ENCODE measurements around the gene TRPM2. TPM values are rescaled to one million over a fixed set of nuclear protein-coding genes. Genes with fewer than 3 reads are reported as not detected.

TRPM2 gene
- total RNA-seq, 1 donor from 2014 or later = 1.2 TPM

DNA sequence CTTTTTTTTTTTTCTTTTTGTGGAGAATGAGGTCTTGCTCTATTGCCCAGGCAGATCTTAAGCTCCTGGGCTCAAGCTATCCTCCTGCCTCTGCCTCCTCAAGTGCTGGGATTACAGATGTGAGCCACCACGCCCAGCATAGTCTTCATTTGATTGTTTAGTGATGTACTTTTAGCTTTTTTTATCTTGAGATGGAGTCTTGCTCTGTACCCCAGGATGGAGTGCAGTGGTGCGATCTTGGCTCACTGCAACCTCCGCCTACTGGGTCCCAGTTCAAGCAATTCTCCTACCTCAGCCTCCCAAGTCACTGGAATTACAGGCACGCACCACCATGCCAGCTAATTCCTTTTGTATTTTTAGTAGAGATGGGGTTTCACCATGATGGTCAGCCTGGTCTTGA is 77.9 kb downstream of the TRPM2 start:
- no peak for DNase-seq

DNA sequence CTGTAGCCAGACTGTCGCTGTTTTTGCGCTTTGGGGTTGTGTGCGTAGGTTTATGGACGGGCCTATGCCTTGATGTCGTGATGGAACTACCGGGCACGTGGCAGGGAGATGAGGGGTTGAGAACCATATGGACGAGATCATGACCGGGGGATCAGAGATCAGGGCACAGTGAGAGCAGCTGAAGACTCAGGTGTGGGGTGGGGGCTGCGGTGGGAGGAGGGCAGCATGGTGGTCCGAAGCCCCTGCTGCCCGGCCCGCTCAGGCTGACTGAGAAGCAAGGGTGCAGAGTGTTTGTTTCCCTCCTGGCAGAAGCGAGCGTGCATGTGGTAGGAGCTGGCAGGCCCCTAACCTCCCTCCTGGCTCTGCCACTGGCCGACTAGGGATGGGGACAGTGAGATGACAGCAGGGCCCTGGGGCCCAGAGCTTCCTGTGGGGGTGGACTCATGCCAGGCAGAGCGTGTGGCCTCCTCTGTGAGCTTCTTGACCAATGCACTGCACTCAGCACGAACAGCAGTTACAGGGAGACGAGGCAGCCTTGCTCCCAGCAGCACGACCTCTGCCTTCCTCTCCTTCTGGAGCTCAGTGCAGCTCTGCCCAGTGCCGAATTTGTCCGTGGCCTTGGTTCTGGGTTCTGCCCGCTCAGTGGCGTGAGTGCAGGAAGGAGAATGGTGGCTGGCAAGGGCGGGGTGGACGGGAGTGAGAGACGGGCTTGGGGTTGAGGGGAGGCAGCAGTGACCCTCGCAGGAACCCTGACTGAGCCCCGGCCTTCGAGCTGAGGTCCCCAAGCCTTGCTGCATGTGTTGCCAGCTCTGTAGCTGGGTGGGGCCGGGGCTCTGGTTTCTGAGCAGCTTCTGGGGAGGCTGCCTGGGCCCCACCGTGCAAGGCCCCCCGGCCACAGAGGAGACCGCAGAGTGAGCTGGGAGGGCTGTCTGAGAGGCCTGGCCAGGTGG is 79.7 kb downstream of the TRPM2 start:
- no peak for DNase-seq

DNA sequence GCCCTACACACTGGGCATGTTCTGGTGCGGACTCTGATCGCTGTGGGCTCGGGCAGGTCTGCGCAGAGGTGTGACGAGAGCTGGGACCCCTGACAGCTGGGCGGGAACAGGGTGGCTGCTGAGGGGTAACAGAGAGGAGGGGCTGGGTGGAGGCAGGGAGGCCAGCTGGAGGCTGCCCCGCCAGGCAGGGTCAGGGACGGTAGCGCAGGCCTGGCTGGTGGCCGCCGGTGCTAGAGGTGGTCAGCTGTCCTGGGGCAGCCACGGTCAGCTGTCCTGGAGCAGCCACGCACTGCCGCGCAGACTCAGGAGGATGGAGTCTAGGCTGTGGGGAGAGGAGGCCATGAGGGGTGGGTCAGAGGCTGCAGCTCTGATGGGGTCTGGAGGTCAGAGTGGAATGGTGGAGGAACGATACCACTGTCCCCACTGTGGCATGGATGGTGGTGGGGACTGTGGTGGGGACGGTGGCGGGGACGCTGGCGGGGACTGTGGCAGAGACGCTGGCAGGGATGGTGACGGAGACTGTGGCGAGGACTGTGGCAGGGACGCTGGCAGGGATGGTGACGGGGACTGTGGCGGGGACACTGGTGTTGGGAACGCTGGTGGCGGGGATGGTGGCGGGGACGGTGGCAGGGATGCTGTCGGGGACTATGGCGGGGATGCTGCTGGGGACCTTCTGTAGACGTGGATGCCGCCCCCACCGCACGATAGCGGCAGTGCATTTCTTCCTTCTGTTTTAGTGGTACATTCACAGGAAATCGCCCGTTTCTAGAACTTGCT is 80.6 kb downstream of the TRPM2 start:
- DNase-seq = no peak

DNA sequence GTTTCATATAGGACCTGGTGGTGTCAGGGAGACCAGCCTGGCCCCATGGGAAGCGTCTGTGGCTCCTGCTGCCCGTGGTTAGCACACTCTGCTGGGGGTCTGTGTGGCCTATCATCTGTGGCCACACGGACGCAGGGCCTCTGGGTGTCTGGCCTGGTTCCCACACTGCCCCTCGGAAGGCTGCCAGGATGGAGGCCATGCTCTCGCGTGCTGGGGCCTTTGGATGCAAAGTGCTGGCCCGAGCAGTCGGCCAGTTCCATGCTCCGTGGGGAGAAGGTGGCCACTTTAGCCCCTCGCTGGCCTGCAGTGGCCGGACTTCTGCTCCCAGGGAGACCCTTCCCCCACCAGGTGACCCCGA is 81.1 kb downstream of the TRPM2 start:
- no peak for DNase-seq

DNA sequence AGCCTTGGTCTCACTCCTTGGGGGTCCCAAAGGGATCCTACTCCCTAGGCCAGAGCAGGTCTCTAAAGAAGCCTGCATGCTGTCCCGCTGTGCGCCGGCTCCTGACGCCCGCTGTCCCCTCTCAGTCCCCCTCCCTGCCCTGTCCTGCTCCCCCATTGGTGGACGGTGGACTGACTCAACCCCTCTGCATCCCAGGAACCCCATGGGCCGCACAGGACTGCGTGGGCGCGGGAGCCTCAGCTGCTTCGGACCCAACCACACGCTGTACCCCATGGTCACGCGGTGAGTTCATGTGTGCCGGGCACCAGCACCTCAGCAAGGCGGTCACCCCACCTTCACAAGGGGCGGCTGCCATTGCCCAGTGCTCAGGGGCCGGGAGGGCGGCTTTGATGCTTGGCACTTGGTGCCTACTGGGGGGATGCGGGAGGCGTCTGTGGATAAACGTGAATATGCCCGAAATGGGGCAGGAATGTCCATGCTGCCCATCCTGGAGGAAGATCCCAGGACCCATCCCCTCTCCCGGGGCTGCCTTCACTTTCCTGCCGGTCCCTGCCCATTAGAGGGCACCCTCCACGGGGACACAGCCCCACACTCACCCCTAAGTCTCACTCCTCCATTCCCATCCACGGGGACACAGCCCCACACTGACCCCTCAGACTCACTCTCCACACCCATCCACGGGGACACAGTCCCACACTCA is 81.7 kb downstream of the TRPM2 start:
- no peak for DNase-seq

DNA sequence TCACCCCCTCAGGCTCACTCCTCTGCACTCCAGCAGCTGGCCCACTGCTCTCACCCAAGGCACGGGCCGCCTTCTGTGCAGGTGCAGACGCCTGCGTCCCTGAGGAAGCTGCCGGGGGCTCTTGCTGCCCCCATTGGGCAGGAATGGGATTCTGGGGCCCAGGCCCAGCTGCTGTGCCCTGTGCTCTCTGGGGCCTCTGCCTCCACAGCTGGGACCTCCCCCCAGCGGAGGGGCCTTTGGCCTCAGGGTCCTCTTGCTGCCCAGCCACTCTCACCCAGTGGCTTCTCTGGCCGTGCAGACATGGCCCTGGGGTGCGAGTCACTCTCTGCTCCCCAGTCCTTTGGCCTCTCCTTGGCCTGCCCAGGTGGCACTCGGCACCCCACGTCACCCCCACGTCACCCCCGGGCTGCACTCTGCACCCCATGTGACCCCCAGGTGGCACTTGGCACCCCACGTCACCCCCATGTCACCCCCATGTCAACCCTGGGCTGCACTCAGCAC is 82.7 kb downstream of the TRPM2 start:
- no peak for DNase-seq

DNA sequence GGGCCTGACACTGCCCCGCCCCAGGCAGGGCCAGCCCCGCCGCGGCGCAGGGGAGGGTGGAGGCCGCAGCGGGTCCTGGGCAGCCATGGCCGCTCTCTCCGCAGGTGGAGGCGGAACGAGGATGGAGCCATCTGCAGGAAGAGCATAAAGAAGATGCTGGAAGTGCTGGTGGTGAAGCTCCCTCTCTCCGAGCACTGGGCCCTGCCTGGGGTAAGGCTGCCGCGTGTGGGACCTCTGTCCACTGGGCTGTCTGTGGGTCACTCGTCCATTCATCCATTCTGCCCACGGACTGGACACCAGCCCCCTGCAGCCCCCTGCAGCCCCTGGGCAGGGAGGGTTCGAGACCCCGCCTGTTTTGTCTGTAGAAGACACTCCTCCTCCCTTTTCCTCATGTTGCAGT is 83.5 kb downstream of the TRPM2 start:
- no peak for DNase-seq

DNA sequence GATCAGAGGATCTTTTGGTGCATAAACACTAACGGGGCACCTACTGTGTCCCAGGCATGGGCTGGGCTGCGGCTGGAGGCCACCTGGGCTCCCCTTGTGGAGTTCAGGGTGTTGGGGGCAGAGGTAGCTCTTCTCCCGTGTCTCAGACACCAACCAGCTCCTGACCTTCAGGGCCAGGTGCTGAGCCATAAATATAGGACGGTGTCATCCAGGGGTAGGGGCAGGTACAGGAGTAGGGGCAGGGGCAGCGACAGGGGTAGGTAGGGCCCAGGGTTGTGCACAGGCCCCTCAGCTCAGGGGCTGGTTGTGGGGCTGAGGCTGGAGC is 83.9 kb downstream of the TRPM2 start:
- DNase-seq = no peak

DNA sequence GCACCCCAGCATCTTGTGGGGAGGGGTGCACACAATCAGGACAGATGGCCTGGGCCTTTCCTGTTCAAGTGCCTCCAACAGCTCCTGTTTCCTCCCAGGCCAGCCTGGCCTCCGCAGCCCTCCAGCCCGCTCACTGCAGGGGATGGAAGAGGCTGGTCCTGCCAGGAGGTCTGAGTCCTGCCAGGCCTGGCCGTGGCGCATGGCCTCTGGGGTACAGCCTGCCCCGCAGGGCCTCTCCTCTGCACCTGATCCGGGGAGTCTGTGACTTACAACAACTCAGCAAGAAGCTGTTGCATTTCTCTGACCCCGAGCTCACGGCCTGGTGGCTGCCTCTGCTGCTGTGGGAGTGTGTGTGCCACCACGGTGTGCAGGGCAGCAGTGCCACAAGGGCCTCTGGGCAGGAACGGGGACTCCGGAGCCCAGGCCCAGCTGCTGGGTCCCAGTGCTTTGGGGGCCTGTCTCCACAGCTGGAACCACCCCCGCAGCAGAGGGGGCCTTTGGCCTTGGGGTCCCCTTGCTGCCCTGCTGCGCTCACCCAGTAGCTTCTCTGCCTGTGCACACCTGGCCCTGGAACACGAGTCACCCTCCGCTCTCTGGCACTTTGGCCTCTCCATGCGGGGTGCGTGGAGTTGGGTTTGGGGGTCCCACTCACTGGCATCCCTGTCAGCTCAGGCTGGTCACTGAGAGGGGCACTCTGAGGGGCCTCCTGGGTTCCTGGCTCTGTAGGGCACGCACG is 84.4 kb downstream of the TRPM2 start:
- DNase-seq = no peak

DNA sequence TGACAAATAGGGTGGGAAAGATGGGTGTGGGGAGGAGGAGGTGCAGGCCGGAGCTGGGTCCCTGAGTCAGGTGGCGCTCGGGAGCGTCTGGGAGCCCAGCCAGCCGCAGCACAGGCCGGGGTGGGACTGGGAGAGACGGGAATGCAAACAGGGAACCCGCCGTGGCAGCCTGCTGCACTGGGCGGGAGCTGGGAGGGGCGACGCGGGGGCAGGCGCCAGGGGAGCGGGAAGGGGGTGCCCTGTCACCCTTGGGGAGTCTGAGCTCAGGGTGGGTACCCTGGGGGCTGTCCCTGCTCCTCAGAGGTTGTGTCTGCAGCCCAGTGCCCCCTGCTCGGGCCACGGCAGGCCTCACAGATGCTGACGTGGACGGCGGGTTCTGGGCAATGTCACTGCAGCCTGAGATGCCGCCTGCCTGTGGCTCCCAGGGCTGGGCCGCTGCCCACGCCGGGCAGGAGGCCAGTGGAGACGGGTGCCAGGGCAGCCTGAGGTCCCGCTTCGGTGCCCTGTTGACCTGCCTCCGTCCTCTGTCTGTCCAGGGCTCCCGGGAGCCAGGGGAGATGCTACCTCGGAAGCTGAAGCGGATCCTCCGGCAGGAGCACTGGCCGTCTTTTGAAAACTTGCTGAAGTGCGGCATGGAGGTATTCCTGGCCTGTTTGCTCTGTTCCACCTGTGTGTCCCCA is 85.2 kb downstream of the TRPM2 start:
- DNase-seq = no peak

DNA sequence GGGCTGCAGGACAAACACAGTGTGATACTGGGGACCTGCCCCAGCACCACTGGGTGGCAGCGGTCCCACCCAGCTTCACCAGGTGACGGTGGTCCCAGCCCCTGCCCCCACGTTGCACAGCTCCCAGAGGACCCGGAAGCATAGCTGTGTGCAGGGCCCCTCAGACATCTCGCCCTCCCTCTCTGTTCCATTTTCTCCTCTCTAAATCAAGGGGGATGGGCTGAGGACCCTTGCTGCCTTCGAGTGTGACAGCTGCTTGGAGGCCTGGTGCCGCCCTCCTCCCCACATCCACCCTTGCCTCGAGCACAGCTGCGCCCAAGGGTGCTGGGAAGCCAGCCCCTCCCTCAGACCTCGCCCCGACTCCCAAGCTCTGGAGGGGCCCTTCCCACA is 85.8 kb downstream of the TRPM2 start:
- no peak for DNase-seq

DNA sequence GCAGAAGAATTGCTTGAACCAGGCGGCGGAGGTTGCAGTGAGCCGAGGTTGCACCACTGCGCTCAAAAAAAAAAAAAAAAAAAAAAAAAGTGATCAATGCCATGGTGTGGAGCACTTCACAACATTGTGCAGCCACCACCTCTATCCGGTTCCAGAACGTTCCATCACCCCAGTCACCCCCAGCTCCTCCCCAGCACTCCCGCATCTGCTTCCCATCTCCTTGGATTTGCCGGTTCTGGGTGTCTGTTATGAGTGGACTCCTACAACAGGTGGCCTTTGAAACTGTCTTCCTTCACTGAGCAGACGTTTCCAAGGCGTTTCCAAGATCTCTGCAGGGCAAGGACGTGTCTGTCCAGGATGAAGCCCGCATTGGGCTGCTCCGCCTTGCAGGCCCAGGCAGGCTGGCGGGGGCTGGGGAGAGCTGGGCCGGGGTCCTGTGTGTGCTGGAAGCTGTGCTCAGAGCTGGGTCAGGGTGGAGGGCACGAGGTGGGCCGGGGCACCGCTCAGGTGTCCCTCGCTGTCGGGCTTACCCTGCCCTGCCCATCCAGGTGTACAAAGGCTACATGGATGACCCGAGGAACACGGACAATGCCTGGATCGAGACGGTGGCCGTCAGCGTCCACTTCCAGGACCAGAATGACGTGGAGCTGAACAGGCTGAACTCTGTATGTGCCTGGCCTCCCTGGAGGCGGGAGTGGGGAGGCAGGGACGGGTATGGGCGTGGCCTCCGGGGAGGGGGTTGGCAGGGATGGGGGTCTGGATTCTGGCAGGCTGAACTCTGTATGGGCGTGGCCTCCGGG is 87.0 kb downstream of the TRPM2 start:
- DNase-seq = no peak

DNA sequence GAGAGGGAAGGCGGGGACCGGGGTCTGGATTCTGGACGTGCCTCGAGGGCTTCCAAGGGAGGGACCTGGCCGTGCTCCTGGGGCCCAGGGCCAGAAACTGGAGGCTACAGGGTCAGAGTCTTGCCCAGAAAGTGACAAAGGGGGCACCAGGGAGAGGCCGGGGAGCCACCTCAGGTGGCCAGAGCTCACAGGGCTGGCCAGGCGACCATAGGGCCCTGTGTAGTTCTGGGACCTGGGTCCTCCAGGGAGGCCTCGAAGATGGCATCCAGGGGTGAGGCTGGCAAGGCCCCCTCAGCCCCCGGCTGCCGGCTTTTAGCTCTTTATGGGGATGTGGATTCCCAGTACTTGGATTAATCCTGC is 87.6 kb downstream of the TRPM2 start:
- DNase-seq = no peak

DNA sequence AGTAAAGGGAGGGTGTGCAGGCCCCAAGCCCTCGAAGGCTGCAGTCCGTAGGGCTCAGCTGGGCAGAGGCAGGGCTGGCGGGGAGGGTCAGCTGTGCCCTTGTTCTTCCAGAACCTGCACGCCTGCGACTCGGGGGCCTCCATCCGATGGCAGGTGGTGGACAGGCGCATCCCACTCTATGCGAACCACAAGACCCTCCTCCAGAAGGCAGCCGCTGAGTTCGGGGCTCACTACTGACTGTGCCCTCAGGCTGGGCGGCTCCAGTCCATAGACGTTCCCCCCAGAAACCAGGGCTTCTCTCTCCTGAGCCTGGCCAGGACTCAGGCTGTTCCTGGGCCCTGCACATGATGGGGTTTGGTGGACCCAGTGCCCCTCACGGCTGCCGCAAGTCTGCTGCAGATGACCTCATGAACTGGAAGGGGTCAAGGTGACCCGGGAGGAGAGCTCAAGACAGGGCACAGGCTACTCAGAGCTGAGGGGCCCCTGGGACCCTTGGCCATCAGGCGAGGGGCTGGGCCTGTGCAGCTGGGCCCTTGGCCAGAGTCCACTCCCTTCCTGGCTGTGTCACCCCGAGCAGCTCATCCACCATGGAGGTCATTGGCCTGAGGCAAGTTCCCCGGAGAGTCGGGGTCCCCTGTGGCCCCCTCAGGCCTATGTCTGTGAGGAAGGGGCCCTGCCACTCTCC is 88.3 kb downstream of the TRPM2 start:
- DNase-seq = no peak

DNA sequence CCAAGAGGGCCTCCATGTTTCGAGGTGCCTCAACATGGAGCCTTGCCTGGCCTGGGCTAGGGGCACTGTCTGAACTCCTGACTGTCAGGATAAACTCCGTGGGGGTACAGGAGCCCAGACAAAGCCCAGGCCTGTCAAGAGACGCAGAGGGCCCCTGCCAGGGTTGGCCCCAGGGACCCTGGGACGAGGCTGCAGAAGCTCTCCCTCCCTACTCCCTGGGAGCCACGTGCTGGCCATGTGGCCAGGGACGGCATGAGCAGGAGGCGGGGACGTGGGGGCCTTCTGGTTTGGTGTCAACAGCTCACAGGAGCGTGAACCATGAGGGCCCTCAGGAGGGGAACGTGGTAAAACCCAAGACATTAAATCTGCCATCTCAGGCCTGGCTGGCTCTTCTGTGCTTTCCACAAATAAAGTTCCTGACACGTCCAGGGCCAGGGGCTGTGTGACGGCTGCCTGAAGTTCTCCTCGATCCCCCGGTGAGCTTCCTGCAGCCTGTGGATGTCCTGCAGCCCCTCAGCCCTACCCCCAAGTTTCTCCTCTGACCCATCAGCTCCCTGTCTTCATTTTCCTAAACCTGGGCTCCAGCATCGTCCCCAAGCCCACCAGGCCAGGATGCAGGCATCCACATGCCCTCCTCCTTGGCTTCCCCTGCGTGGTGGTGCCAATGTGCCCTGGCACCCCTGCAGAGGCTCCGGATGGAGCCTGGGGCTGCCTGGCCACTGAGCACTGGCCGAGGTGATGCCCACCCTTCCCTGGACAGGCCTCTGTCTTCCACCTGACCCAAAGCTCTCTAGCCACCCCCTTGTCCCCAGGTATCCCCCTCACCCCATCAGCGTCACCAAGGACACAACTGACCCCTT is 89.1 kb downstream of the TRPM2 start:
- DNase-seq = no peak

DNA sequence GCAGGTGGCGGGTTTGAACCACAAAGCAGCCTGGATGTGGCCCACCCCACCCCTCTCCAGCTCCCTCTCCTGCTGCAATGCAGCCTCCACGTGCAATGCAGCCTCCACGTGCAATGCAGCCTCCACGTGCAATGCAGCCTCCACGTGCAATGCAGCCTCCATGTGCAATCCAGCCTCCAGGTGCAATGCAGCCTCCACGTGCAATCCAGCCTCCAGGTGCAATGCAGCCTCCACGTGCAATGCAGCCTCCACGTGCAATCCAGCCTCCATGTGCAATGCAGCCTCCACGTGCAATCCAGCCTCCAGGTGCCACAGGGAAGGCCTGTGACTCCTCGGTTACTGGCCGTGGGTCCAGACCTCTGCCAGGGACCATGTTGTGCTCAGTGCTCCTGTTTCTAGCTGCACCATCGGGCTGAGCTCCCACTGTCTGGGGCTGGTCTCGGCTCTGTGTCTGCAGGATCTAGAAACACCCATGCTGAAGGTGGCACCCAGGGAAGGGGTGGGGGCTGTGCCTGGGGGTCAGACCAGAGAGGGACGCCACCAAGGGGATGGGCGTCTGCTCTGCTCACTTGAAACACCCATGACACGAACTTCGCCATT is 90.0 kb downstream of the TRPM2 start:
- DNase-seq = no peak

DNA sequence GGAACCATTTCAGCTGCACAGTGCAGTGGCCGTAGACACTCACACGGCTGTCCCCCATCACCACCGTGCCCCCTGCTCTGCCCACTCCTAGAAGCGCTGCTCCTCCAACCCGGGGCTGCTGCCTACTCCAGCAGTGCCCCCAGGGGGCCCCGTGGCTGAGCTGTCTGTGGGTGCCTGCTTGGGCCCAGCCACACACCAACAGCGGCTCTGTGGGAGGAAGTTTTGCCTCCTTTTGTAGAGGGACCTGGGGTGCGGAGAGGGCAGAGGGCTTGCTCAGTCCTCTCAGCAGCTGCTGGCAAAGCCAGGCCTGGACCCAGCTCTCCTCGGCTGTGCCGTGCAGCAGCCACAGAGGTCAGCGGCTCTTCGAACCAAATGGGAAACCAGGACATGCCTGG is 90.5 kb downstream of the TRPM2 start:
- no peak for DNase-seq

DNA sequence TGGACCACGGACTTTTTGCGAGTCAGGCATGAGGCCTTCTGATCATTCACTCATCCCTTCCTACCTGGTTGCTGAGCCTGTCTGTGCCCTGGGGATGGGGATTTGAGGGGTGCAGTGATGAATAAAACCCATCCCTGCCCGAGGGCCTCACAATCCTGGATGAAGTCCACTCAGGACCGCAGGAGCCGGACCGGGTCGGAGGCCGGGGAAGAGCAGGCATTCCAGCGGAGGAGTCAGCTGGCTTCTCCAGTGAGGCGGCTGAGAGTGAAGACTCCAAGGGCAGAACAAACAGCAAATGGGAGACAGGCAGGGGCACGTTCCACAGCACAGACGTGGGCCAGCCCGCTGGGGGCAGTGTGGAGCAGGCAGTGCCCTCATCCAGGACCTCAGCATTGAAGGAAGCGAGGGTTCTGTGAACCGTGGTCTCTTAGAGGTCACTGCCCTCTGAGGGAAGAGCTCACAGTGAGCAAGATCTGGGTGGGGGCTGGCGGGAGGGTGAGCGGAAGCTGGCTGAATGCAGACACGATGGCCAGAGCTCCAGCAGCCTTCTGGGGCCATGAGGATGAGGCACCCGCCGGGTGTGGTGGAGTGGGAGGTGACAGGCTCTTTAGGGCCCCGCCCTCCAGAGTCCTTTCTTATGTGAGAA is 91.0 kb downstream of the TRPM2 start:
- no peak for DNase-seq
